HG02623 (cell line): ENCODE data around the gene CCDC85C.

Experiments
- ATAC-seq: cut with Tn5 transposase; IDR thresholded peaks from one replicate; pipeline ENCODE4 v1.9.1; 2021; ENCODE audit warnings: moderate library complexity; ENCODE audit not compliant: unreplicated experiment

Gene CCDC85C

DNA sequence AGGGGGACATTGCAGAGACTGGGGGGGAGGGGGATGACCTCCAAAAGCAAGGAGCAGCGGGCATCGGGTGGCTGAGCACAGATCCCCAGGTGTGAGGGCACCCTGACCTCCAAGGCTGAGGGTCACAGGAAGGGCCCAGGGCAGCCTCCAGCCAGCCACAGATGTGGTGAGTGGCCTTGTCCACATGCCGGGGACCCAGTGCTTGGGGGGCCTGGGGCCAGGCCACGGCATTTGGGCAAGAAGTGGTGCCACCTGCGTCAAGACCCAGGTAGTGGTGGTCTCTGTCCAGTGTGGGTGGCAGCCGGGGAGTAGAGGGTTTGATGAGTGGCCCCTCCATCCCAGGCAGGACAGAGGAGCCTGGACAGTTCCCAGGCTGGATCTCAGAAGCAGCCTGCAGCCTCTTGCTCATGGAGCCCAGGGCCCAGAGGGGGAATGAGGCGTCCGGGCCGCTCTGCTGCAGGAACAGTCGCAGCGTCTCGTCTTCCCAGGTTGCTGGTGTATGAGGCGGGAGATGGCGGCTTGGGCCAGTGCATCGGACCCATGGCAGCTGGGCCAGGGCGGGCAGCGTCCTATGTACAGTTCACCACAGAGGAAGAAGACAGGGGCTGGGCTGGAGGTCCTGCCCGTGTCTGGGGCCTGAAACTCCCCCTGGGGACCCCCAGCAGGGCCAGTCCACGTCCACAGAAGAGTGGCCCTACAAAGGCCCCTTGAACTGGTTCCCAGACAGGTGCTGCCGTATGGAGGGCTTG is 89.3 kb downstream of the CCDC85C start:
- ATAC-seq: no peak

DNA sequence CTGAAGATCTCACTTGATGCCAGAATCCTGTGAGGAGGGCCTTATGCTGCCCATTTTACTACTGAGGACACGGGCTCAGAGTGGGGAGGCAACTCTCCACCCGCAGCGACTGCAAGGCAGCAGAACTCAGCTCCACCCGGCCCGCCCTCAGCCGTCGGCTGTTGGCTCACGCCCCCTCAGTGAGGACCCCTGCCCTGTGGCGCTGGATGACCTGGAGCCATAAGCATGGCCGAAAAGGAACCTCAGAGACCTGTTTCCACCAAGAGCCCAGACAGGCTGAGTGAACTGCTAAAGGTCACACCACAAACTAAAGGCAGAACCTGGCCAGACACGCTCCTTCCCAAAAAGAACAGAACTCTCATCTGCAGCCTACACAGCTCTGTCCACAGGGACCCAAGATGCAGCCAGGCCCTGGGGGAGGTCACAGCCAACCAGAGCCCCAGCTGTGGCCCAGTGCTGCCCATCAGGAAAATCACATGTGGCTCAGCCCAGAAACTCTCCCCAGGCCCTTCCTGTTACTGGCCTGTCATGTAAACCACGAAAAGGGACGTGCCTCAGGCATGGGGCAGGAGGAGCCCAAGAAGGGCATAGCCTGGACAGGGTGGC is 90.0 kb downstream of the CCDC85C start:
- ATAC-seq: no peak

DNA sequence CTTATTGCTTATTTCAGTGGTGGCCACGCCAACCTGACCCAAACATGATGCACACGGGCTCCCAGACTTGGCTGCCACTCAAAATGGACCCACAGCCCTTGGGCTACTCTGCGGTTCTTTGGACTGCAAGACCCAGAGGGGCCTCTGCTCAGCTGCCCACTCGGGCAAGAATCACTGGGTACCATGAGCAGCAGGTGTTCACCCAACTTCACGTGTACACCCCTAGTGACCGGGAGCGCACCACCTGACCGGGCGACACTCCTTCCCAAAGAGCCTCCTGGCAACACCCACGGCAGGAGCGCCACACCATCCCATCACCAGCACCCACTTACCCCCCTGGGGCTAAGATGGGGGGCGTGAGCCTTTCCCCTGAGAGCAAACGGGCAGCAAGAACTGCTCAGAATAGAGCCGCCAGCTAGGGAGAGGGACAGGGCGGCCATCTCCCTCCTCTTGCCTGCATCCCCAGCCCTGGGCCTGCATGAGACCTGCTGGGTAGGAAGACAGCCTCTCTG is 90.8 kb downstream of the CCDC85C start:
- ATAC-seq: no peak

DNA sequence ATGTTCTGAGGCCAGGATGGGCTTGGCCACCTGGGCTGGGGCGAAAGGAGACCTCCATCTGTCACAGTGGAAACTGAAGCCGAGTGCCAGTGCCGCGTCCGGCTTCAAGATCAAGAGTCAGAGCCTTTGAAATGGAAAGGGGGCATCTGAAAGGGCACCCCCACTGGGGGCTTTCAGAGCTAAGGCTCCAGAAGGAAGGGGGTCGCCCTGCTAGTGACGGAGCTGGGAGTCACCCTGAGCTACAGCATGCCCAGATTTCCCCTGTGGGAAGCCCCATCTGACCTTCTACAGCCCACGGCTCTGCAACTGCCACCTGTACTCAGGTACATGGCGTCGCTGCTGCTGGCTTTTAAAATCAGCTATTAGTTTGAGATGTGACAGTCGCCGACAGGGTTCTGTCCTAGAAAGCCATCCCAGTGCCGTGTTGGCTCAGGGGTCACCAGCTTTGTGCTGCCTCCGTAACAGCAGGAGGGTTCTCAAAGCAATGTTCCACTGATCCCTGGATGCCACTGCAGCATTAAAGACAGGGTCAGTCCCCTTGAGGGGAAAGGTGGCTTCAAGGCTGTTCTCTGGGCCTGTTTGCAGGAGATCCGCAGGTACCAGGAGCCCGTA is 91.3 kb downstream of the CCDC85C start:
- no peak for ATAC-seq

DNA sequence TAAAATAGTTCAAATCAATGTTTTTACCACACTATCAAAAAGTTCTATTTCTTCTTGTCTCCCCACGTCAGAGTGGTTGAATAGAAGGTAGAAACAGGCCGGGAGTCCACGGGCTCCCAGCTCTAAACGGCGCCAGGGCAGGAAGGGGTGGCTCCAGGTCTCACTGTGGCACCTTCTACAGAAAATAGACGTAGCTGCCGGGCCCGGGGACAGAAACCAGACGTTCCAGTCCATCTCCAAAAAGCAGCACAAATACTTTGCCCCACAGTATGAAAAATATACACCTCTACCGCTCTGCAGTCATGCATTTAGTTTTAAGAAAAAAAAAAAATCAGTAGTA is 91.9 kb downstream of the CCDC85C start:
- ATAC-seq: no peak

DNA sequence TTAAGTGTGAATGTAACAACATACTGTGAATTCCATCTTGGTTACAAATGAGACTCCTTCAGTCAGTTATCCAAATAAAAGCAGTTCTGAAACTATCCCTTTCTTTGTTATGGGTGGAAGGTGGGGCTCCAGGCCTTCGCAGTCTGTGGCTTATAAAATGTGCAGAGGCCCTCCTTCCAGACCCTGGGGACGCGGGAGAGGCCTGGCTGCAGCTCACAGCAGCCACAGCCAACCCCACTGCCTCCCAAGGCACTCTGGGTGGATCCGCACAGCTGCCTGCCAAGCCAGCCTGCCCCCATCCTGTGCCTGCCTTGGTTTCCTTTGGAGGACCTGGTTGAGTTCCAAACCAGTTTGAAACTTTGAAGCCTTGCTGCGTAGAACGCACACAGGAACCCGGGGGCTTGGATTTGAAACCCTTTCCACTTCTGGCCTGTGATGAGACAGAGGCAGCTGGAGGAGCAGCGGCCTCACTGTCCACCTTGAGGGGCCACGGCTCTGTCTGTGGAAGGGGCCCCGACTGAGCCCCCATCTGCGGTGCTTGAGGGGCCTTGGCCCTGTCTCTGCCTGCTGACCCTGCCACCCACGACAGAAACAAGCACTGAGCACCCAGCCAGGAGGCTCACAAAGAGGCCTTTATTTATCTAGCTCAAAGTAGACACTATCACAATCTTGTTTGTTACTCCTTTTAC is 92.4 kb downstream of the CCDC85C start:
- ATAC-seq: no peak

DNA sequence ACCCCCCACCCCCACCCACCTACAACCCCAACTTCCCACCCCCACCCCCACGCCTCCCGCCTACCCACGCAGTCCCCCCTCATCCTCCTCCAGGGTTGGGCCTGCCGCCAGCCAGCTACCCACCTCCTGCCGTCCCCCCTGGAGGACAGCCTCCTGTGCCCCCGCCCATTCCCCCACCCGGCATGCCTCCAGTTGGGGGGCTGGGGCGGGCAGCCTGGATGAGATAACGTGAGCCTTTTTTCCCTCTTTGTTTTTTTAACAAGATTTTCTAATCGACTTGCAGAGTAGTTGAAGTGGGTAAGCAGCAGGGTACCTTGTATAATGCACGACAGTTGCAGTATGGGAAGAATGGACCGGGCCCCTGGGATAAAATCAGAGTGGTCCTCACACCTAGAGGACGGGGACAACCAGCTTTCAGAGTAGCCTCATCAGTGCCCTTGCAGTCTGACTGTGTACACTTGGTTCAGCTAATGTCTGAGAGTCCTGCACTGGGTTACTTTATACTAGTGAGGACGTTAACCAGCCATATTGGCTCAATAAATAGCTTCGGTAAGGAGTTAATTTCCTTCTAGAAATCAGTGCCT is 93.4 kb downstream of the CCDC85C start:
- ATAC-seq: no peak

DNA sequence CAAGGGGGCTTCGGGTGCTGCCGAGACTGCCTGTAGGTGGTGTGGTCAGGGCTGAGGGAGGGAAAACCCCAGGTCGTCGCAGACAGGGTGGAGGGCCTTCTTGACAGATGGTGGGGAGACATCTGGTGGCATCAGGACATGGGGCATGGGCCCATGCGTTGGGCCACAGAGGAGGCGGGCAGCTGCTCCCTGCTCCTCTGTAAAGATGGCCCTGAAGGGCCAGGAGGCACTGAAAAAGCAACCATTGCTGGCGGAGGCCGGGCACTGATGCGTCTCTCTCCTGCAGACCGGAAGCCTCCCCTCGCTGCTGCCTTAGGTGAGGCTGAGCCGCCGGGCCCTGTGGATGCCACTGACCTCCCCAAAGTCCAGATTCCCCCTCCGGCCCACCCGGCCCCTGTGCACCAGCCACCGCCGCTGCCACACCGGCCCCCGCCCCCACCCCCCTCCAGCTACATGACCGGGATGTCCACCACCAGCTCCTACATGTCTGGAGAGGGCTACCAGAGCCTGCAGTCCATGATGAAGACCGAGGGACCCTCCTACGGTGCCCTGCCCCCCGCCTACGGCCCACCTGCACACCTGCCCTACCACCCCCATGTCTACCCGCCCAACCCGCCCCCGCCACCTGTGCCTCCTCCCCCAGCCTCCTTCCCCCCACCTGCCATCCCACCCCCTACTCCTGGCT is 94.0 kb downstream of the CCDC85C start:
- no peak for ATAC-seq

DNA sequence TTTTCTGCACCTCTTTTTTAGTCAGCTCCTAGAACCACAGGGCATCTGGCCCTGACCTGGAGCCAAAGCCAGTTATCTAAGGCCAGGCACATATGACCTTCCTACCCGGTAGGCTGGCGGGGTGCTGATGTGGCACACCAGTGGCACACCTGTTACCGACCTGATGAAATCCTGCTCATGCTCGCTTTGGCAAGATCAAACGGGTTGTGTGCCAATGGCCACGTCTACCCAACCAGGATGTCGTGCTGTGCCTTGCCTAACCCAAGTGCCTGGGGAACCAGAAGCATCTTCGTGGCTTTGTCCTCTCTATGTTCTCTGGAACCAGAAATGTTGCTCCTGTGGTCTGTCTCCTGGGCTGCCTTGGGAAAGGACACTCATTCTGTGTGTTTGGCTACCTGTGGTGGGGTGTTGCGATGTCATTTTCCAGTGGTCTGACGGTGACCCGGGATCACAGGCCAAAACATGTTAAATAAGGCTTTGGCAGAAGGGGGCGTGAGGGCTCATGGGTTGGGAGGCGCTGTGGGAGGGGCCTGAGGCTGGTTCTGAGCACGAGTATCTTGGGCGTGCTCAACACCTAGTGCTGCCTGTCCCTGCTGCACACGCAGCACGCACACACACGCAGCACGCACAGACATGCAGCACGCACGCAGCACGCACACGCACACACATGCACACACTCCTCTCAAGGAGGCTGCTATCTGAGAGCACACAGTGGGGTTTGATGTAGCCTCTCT is 94.9 kb downstream of the CCDC85C start:
- ATAC-seq: no peak

DNA sequence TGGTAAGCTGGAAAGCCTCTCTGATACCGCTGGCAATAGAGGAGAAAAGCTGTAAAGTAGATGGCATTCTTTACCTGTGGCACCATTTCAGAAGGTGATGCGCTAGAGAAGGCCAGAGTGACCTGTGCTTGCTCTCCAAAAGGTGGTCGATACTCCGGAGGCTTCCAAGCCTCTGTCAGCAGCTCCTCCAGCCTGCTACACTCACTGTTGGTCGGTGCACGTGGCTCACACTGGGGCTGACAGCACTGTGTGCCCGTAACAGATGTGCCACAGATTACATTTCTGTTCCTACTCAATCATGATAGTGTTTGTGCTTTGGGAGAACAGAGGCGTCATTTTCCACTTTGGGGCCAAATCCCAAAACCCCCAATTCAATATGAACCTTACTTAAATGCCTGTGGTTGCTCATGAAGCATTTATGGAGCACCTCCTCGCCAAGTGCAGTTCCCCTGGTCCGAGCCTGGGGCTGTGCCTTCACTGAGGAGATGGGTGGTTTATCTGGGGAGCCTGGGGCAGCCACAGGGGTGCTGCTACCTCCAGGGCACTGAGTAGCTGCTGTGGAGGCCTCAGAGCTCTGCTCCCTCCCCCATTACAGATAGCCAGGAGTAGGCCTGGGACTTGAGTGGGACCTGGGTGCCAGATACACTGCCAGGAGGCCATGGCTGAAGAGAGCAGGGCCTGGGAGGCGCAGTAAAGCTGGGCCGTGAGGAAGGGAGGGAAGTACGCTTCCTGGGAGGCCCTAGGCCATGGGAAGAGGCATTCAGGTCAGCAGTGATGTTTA is 96.0 kb downstream of the CCDC85C start:
- no peak for ATAC-seq

DNA sequence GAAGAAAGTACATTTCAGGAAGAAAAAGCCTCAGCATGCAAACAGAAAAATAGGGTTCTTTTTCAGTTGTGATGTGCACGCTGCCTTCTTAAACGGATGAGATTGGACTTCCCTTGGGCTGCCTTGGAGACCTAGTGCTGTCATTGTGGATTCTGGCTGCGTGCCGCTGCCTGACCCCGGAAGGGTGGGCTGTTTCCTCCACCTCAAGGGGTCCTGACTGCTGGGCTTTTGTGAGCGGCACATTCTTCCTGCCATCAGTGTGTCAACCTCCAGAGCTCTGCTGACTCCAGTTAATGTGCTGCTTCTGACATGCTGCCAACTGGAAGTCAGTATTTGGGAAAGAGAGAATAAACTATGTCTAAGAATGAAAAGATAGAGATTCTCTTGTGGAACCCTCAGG is 97.7 kb downstream of the CCDC85C start:
- no peak for ATAC-seq

DNA sequence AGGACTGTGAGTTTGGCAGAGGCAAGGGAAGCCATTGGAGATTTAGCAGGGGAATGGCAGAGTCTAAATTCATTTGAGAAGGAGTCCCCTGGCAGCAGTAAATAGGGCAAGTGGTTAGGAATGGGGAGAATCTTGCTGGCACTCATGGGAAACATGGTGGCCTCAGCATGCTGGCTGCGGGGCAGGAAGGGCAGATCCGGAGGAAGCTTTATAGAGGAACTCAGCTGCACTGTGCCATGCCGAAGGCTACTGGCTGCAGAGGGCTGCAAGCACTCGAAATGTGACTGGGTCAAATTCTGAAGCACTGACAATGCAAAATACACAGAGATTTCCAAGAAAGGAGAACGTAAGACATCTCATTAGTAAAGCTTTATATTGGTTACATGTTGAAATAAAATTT is 98.9 kb downstream of the CCDC85C start:
- ATAC-seq: no peak

DNA sequence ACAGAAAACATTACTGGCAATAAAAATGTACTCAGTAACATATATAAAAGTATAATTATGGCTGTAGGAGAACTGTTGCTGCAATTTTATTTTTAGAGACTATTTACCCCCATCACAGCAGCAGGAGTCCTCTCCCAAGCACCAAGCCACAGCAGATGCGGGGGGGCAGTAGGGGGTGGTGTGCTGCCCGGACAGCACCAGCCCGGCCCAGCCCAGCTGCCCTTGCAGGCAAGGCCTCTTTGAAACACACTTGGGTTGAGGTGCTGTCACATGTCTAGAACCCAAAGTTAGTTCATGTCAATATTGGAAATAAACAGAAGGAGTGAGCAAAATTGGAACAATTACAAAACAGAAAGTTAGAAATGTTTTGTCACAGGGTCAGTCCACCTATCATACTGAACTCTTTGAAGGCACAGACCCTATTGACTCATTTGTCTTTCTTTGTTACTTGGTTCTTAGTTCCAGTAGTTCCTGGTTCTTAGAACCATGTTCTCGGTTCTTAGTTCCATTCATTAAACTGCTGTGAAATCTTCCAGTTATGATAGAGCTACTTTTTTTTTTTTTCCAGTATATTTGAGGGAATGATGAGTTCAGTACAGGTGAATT is 100.1 kb downstream of the CCDC85C start:
- ATAC-seq: no peak

DNA sequence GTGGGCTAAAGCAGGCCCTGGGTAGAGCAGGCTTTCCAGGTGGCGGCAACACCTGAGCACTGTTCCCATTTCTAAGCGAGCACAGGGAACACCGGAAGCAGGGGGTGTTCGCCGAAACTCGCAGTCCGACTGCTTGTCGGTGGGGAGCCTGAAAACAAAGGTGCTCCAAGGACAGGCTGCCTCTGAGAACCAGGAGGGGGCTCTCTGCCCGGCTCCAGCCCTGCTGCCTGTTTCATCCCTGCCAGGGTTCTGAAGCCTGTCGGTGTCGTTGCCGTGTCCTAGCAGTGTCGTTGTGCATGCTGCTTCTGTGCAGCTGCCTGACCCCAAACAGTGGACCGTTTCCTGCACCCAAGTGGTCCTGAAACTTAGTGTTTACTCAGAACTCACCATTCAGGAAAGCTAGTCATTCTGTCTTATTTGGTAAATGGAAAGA is 101.0 kb downstream of the CCDC85C start:
- ATAC-seq: no peak

DNA sequence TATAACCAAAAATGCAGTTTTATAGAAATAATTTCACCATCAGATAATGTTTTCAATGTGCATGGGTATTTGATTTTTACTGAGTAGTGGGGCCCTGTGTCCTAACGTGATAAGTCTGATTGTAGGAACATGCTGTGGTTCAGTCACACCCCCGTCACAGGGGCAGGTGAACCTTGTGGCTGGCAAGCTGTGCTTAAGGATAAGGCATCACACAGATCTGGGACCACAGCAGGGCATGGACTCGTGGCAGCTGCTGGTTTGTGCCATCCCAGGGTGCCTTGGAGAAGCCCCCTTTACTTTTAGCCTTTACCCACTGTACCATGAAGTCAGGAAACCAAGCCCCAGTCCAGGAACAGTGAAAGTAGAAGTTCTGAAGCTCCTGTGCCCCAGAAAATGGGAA is 106.1 kb downstream of the CCDC85C start:
- ATAC-seq: no peak

DNA sequence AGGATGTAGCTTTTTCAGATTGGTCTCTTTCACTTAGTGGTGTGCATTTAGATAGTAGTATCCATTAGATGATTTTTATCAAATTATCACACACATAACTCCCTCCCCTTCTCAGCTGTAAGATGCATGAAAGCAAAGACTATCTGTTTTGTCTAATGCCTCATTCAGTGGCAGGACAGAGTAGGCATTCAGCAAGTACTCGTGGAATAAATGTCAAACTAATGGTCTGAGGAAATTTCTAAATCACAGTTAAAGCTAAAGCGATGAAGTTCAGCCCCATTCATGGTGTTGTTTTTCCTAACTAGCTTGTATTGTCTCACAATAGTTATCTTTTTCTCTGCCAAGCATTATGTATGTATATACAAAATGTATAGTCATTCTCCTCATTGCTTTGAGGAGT is 106.7 kb downstream of the CCDC85C start:
- no peak for ATAC-seq

DNA sequence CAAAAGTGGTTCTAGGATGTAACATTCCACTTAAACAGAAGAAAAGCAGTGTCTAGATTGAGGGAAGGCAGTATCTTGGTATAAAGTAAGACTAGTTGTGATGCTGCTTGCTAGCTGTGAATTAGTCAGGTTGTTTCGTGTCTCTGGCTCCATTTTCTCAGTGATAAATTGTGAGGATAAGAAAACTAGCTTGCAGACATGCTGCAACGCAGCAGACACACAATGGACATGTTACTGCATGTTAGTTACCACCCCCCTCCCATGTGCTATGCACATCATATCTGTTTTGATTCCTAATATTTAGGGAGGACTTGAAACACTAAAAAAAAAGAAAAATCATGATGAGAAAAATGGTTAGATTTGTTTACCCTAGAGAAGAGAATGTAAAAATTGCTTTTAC is 119.9 kb downstream of the CCDC85C start:
- ATAC-seq: no peak

DNA sequence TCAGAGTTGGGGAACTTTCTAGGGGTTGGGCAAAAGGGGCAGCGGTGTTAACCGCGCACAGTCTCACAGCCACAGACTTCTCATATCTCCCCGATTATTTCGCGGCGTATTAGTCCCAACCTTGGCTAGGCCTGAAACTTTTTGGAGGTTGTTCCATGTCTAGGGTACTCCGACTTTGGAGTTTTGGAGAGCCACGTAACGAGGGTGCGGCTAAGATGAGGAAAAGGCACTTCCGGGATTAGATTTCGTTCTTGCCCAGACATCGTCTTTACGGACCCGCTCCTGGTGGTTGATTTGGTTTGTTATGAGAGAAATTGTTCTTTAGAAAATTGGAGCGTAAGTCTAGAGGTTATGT is 122.3 kb downstream of the CCDC85C start:
- no peak for ATAC-seq
